Muscle of leg (tissue), 11 donors: ENCODE results near the gene DMXL2. TPM values are rescaled to one million over a fixed set of nuclear protein-coding genes. Genes with fewer than 3 reads are reported as not detected.
"Not testable (repeated sequence)": the region's sequence is repeated elsewhere in the genome, so short reads cannot be mapped to it uniquely, and the experiment has no call there.

ENCODE experiments used
- DNase-seq: peaks from one replicate; pipeline ENCODE4 v3.0.0; 2013
- H3K27ac ChIP-seq: one replicate; pipeline ENCODE4 v1.5.1; 2013; ENCODE audit warnings: mild to moderate bottlenecking, low read length, control low read depth
- H3K27me3 ChIP-seq: one replicate; pipeline ENCODE4 v1.6.1; 2013; ENCODE audit warnings: low read length; ENCODE audit not compliant: control insufficient read depth, insufficient read depth
- H3K36me3 ChIP-seq: one replicate; pipeline ENCODE4 v1.6.1; 2013; ENCODE audit warnings: low read length; ENCODE audit not compliant: control insufficient read depth, insufficient read depth
- H3K4me1 ChIP-seq: one replicate; pipeline ENCODE4 v1.6.1; 2013; ENCODE audit warnings: low read length; ENCODE audit not compliant: control insufficient read depth, insufficient read depth
- H3K4me3 ChIP-seq: one replicate; pipeline ENCODE4 v1.5.1; 2013; ENCODE audit warnings: low read length, control low read depth
- H3K9me3 ChIP-seq: replicated peaks from 2 replicates; pipeline ENCODE4 v1.6.1; 2013; ENCODE audit warnings: low read depth, low read length; ENCODE audit not compliant: control insufficient read depth
- whole genome bisulfite sequencing: methylation state at CpG from one replicate; pipeline ENCODE4 v1.1.5; 2013; ENCODE audit warnings: missing lambda C conversion rate; ENCODE audit not compliant: insufficient coverage; 5-methylcytosine and 5-hydroxymethylcytosine counted together
- polyA plus RNA-seq, 8 donors: library from polyadenylated mRNA; unstranded; fragments of 120-200 nt; gene quantifications; one replicate each; pipeline versions ENCODE4 v1.2.1 to v1.2.3, GENCODE V29; 2013; ENCODE audit warnings: inconsistent platforms in 1 of 8, low replicate concordance in 1 of 8; ENCODE audit not compliant: insufficient read length in 8 of 8, insufficient read depth in 1 of 8
- total RNA-seq: library from RNA; stranded (reverse); fragments of 120-200 nt; gene quantifications from one replicate; pipeline ENCODE4 v1.2.4, GENCODE V29; 2013

The DMXL2 gene
- total and polyA plus RNA-seq, 9 donors = 13.9 to 27.0 (median 21.4) TPM

DNA sequence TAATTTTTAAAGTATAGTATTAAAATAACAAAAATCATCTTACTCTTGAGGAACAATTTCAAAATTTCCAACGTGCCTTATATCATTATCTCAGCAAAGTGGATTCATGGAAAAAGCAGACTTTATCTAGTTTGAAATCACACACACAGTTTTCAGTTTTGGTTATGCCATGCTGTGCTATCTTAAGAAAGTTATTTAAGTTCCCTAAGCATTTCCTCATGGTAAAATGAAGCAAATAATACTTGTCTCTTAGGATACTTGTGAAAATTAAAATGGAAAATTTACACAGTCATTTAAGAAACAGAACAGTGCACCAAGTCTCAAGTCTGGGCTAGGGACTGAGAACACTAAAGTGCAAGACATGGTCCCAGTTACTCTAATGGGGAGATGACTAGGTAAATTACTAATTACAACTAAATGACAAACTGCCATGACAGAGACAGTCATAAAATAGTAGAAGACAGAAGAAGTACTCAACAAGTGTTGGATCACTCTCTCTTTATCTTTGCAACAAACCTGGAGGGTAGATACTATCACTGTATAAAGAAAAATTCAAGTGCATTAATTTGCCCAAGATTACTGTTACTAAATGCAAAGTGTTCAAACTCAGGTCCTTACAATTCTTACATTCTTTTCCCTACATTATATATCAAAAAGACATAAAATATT lies 44.8 kb downstream of the DMXL2 start:
- H3K4me1 ChIP-seq = no peaks in the 10 kb centered on the region
- H3K27ac ChIP-seq = no peak overlapping the region
- no peaks in the 10 kb centered on the region for H3K36me3 ChIP-seq
- WGBS = no CpG with 5 or more reads among the region's 1 CpG
- DNase-seq = no peak
- no peak overlapping the region for H3K4me3 ChIP-seq
- no peaks in the 10 kb centered on the region for H3K27me3 ChIP-seq
- no peaks in the 10 kb centered on the region for H3K9me3 ChIP-seq

DNA sequence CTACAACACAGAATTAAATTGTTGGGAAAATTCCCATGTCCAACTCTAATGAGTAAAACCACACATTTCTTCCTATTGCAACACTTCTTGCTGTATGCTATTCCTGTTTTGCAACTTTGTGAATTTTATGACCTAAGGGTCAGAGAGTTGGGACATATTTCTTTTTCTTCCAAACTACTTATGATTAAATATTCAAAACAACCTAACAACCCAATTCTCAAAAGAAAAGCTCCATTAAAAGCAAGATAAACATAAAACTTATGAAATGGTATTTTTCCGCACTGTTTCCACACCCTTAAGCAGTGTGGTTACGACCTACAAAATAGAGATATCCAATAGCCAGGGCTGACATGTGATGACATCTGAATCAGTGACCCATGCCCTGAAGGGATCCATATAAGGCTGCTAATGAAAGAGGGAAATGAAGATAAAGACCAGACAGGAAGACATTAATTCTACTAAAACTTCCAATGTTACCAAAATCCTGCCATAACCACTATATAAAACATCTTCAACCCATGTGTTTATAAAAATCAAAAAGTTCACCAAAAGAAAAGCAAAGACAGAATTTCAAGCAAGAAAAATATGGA lies 45.6 kb downstream of the DMXL2 start:
- DNase-seq = peak; percentile 30
- no peaks in the 10 kb centered on the region for H3K36me3 ChIP-seq
- H3K27ac ChIP-seq = no peak overlapping the region
- H3K27me3 ChIP-seq = no peaks in the 10 kb centered on the region
- no peaks in the 10 kb centered on the region for H3K9me3 ChIP-seq
- no CpG with 5 or more reads among the region's 2 CpGs for WGBS
- H3K4me1 ChIP-seq = no peaks in the 10 kb centered on the region
- no peak overlapping the region for H3K4me3 ChIP-seq

- Histone ChIP-seq H3K27ac (no peak overlapping the region), H3K9me3 (no peaks in the 10 kb centered on the region), H3K27me3 (no peaks in the 10 kb centered on the region), H3K4me3 (no peak overlapping the region), H3K4me1 (no peaks in the 10 kb centered on the region), H3K36me3 (no peaks in the 10 kb centered on the region)
- no CpG with 5 or more reads among the region's 1 CpG for WGBS
- DNase-seq = no peak
Observed at GRCh38 chr15:51576286-51576850, 46.2 kb downstream of the DMXL2 start.

DNA sequence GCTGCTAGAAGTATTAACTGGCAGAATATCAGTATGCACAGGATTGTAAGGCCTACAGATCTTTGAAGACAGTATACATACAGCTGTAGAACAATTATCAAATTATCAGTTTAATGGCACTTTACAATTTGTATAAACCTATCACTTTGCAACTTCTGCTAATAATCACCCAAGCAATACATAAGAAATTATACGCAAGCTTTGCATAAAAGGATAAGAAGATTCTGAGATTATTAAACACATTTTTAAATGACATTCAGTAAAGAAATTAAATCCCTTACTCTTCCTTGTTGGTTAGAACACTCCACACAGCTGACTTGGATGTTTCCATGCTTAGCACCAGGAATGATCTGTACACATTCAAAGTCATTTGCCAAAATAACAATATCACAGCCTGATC lies 46.8 kb downstream of the DMXL2 start:
- H3K27ac ChIP-seq = no peak overlapping the region
- no peak for DNase-seq
- WGBS = no CpG with 5 or more reads among the region's 1 CpG
- no peaks in the 10 kb centered on the region for H3K36me3 ChIP-seq
- no peaks in the 10 kb centered on the region for H3K27me3 ChIP-seq
- H3K4me3 ChIP-seq = no peak overlapping the region
- H3K4me1 ChIP-seq = no peaks in the 10 kb centered on the region
- no peaks in the 10 kb centered on the region for H3K9me3 ChIP-seq

GRCh38 chr15:51573352-51573751 lies 49.2 kb downstream of the DMXL2 start:
- H3K4me1 ChIP-seq = not testable (repeated sequence)

DNA sequence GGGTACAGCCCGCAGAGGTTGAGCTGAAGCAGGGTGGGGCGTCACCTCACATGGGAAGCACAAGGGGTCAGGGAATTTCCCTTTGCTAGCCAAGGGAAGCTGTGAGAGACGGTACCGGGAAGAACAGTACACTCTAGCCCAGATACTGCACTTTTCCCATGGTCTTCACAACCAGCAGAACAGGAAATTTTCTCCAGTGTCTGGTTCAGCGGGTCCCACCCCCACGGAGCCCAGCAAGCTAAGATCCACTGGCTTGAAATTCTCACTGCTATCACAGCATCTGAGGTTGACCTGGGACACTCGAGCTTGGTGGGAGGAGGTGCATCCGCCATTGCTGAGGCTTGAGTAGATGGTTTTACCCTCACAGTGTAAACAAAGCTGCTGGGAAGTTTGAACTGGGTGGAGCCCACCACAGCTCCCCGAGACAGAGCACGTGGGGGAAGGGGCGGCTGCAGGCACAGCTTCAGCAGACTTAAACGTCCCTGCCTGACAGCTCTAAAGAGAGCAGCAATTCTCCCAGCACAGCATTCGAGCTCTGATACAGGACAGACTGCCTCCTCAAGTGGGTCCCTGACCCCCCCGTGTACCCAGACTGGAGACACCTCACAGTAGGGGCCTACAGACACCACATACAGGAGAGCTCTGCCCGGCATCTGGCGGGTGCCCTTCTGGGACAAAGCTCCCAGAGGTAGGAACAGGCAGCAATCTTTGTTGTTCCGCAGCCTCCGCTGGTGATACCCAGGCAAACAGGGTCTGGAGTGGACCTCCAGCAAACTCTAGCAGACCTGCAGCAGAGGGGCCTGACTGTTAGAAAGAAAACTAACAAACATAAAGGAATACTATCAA lies 53.4 kb downstream of the DMXL2 start:
- not testable (repeated sequence) for H3K27ac ChIP-seq, DNase-seq, H3K4me1 ChIP-seq, H3K36me3 ChIP-seq, H3K9me3 ChIP-seq, H3K4me3 ChIP-seq, H3K27me3 ChIP-seq
- 72% methylated on average over 11 of the region's 18 CpGs for WGBS

More at GRCh38 chr15:51573352-51573751, 49.2 kb downstream of the DMXL2 start:
- H3K9me3 ChIP-seq, H3K27ac ChIP-seq, H3K36me3 ChIP-seq, H3K4me3 ChIP-seq, H3K27me3 ChIP-seq, DNase-seq: not testable (repeated sequence)
- WGBS = no CpG with 5 or more reads among the region's 2 CpGs

GRCh38 chr15:51561271-51561670 lies 61.3 kb downstream of the DMXL2 start:
- Histone ChIP-seq H3K36me3 (peaks cover 2% of the 10 kb centered on the region), H3K27ac (no peak overlapping the region), H3K4me1 (no peaks in the 10 kb centered on the region), H3K27me3 (no peaks in the 10 kb centered on the region), H3K4me3 (no peak overlapping the region), H3K9me3 (no peaks in the 10 kb centered on the region)
- WGBS = 67% methylated on average over 1 of the region's 5 CpGs
- no peak for DNase-seq

DNA sequence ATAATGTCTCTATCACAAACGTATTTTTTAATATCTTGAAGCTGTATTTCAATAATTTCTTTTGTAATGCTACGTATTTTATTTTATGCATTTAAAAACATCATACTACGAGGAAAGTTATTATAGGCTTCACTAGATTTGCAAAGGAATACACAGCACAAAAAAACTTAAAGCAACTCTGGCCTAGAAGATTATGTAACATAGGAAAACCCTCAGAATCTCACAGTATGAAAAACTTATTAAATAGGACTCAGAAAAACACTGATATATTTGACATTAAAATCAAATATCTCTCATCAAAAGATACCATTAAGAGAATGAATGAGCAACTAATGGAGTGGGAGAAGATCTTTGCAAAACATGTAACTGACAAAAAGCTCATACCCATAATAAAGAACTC lies 63.7 kb downstream of the DMXL2 start:
- H3K4me3 ChIP-seq = no peak overlapping the region
- WGBS = no CpG with 5 or more reads among the region's 3 CpGs
- no peaks in the 10 kb centered on the region for H3K4me1 ChIP-seq
- H3K36me3 ChIP-seq = peaks cover 2% of the 10 kb centered on the region
- H3K27ac ChIP-seq = no peak overlapping the region
- no peaks in the 10 kb centered on the region for H3K27me3 ChIP-seq
- no peaks in the 10 kb centered on the region for H3K9me3 ChIP-seq
- no peak for DNase-seq

GRCh38 chr15:51558411-51558810 lies 64.2 kb downstream of the DMXL2 start:
- Histone ChIP-seq H3K9me3 (no peaks in the 10 kb centered on the region), H3K27ac (no peak overlapping the region), H3K4me1 (no peaks in the 10 kb centered on the region), H3K4me3 (no peak overlapping the region), H3K36me3 (peaks cover 2% of the 10 kb centered on the region), H3K27me3 (no peaks in the 10 kb centered on the region)
- WGBS = no CpG with 5 or more reads among the region's 3 CpGs
- DNase-seq = no peak

- Histone ChIP-seq H3K27ac (no peak overlapping the region), H3K4me3 (no peak overlapping the region), H3K4me1 (no peaks in the 10 kb centered on the region), H3K9me3 (no peaks in the 10 kb centered on the region), H3K36me3 (no peaks in the 10 kb centered on the region), H3K27me3 (no peaks in the 10 kb centered on the region)
- no CpG with 5 or more reads among the region's 2 CpGs for WGBS
- peak; percentile 5 for DNase-seq
Observed at GRCh38 chr15:51550841-51551240, 71.7 kb downstream of the DMXL2 start.
